Upper lobe of left lung (tissue), 4 donors: ENCODE data around the gene CTSE.

Experiments used
- CTCF ChIP-seq, 6 experiments: fragments of 450-650 bp in 4 of 6; fragments of 200-600 bp in 2 of 6; sonication (generic) in 2 of 6; IDR thresholded peaks; one replicate each; pipeline ENCODE4 v1.5.1; 2016 to 2019; ENCODE audit warnings: antibody characterized with exemption in 6 of 6
- POLR2A ChIP-seq, 4 donors: fragments of 450-650 bp; IDR thresholded peaks; one replicate each; pipeline ENCODE4 v1.5.1; 2016 to 2017; ENCODE audit warnings: antibody characterized with exemption in 4 of 4, mild to moderate bottlenecking in 2 of 4
- POLR2AphosphoS5 ChIP-seq, 2 donors: sonication (generic); formaldehyde crosslinking; IDR thresholded peaks; one replicate each; pipeline ENCODE4 v1.5.1; 2017; ENCODE audit warnings: antibody characterized with exemption in 2 of 2

DNA sequence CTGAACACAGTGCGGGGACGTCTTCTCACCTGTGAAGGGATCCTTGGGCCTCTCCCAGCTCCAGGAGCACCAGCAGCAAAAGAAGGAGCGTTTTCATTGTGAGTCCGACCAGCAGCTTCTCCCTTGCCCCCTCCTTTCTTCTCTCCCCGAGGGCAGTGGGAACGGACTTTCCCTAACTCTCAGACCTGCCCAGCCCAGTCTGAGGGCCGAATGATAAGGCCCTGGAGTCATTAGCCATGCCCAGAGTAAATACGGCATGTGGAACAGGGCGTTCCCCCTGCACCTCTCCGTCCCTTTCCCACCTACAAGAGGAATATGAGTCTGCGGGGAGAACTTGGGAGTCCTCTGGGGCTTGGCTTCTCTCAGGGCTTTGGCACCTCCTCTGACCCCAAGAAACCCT is at the start of gene CTSE:
- TF ChIP-seq CTCF (IDR thresholded peaks at IDR 0.05): no peak
- TF ChIP-seq POLR2AphosphoS5 (IDR thresholded peaks at IDR 0.05): peak; percentile 30 to 67
- peak in 1 of 4 donors; percentile 42 for TF ChIP-seq POLR2A (IDR thresholded peaks at IDR 0.05)
